SK-N-SH (cell line): ENCODE data around the gene CCNL2.

Experiments used
- EP300 ChIP-seq, 2 experiments: IDR thresholded peaks; 2 replicates each; pipeline versions ENCODE4 v1.4.0 to v1.6.1; 2012; ENCODE audit warnings: borderline replicate concordance in 1 of 2, low read depth in 1 of 2, low read length in 1 of 2
- EZH2phosphoT487 ChIP-seq: fragments of 200-600 bp; sonication (generic); IDR thresholded peaks from 2 replicates; pipeline ENCODE4 v1.6.1; 2017; ENCODE audit warnings: low read depth, mixed run types, mild to moderate bottlenecking, antibody characterized with exemption, moderate library complexity, borderline replicate concordance
- FOXM1 ChIP-seq: IDR thresholded peaks from 2 replicates; pipeline ENCODE4 v1.4.0; 2012; ENCODE audit warnings: low read depth, mild to moderate bottlenecking
- JUND ChIP-seq: IDR thresholded peaks from 2 replicates; pipeline ENCODE4 v1.4.0; 2012
- MXI1 ChIP-seq: IDR thresholded peaks from 2 replicates; pipeline ENCODE4 v1.6.1; 2012; ENCODE audit warnings: mild to moderate bottlenecking, low read depth, low read length, improper control_type of control experiment
- RAD21 ChIP-seq: IDR thresholded peaks from 2 replicates; pipeline ENCODE4 v1.6.1; 2012; ENCODE audit warnings: mild to moderate bottlenecking, low read length
- SIN3A ChIP-seq: IDR thresholded peaks from 2 replicates; pipeline ENCODE4 v1.6.1; 2012; ENCODE audit warnings: low read depth, mild to moderate bottlenecking, low read length, moderate library complexity, borderline replicate concordance
- TAF1 ChIP-seq: IDR thresholded peaks from 2 replicates; pipeline ENCODE4 v1.6.1; 2012; ENCODE audit warnings: low read depth, mild to moderate bottlenecking, low read length, moderate library complexity, borderline replicate concordance
- TEAD4 ChIP-seq: IDR thresholded peaks from 2 replicates; pipeline ENCODE4 v1.4.0; 2012; ENCODE audit warnings: mild to moderate bottlenecking, borderline replicate concordance; ENCODE audit not compliant: insufficient read depth
- TF ChIP-seq, protein P1 (sequence below): IDR thresholded peaks from 2 replicates; pipeline ENCODE4 v1.4.0; 2012; ENCODE audit warnings: low read depth, borderline replicate concordance
- TF ChIP-seq, protein P2 (sequence below): fragments of 150-350 bp; IDR thresholded peaks from 2 replicates; pipeline ENCODE4 v1.6.1; 2017; ENCODE audit warnings: antibody characterized with exemption, low read length, low read depth, borderline replicate concordance
- TF ChIP-seq, protein P3 (sequence below): fragments of 200-600 bp; sonication (generic); IDR thresholded peaks from 2 replicates; pipeline ENCODE4 v1.6.1; 2017; ENCODE audit warnings: antibody characterized with exemption, mild to moderate bottlenecking, moderate library complexity

DNA sequence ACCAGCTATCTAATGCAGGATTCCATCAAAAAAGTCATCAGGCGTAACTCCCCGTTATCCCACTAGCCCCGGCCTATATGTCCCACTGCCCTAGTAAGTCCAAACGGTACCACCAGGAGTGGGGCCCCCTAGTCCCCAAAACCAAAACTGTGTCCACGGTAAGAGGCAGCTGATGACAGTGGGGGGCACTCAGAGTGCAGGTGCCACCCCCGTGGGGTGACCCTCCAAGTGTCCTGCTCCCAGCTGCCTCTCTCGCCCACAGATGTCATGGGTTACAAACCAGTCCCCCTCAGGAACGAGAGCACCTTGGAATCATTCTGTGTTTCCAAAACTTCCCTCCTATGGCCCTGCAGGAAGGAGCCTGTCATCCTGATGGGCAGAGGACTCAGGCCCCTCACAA, 13.2 kb downstream of the CCNL2 start:
- TF ChIP-seq, protein P1, sequence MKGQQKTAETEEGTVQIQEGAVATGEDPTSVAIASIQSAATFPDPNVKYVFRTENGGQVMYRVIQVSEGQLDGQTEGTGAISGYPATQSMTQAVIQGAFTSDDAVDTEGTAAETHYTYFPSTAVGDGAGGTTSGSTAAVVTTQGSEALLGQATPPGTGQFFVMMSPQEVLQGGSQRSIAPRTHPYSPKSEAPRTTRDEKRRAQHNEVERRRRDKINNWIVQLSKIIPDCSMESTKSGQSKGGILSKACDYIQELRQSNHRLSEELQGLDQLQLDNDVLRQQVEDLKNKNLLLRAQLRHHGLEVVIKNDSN = no peak
- TF ChIP-seq JUND = no peak
- TF ChIP-seq EP300 (IDR thresholded peaks at IDR 0.05; ENCODE audit: borderline replicate concordance in 1 of 2, low read depth in 1 of 2, low read length in 1 of 2) = no peak
- no peak for TF ChIP-seq MXI1
- TF ChIP-seq, protein P2, sequence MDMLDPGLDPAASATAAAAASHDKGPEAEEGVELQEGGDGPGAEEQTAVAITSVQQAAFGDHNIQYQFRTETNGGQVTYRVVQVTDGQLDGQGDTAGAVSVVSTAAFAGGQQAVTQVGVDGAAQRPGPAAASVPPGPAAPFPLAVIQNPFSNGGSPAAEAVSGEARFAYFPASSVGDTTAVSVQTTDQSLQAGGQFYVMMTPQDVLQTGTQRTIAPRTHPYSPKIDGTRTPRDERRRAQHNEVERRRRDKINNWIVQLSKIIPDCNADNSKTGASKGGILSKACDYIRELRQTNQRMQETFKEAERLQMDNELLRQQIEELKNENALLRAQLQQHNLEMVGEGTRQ = no peak
- TF ChIP-seq, protein P3, sequence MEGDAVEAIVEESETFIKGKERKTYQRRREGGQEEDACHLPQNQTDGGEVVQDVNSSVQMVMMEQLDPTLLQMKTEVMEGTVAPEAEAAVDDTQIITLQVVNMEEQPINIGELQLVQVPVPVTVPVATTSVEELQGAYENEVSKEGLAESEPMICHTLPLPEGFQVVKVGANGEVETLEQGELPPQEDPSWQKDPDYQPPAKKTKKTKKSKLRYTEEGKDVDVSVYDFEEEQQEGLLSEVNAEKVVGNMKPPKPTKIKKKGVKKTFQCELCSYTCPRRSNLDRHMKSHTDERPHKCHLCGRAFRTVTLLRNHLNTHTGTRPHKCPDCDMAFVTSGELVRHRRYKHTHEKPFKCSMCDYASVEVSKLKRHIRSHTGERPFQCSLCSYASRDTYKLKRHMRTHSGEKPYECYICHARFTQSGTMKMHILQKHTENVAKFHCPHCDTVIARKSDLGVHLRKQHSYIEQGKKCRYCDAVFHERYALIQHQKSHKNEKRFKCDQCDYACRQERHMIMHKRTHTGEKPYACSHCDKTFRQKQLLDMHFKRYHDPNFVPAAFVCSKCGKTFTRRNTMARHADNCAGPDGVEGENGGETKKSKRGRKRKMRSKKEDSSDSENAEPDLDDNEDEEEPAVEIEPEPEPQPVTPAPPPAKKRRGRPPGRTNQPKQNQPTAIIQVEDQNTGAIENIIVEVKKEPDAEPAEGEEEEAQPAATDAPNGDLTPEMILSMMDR = no peak
- no peak for TF ChIP-seq SIN3A
- TF ChIP-seq TEAD4 = no peak
- TF ChIP-seq EZH2phosphoT487 = no peak
- TF ChIP-seq RAD21 = no peak
- no peak for TF ChIP-seq FOXM1
- TF ChIP-seq TAF1 = no peak
